ENCODE data around the gene TSPAN12. TPM values are rescaled to one million over a fixed set of nuclear protein-coding genes. Genes with fewer than 3 reads are reported as not detected.
A peak's percentile ranks its signal among the peaks of the same experiment; 100 is the strongest.

TSPAN12 gene
- total RNA-seq, 1 experiment from 2014 or later = 1.4 TPM

DNA sequence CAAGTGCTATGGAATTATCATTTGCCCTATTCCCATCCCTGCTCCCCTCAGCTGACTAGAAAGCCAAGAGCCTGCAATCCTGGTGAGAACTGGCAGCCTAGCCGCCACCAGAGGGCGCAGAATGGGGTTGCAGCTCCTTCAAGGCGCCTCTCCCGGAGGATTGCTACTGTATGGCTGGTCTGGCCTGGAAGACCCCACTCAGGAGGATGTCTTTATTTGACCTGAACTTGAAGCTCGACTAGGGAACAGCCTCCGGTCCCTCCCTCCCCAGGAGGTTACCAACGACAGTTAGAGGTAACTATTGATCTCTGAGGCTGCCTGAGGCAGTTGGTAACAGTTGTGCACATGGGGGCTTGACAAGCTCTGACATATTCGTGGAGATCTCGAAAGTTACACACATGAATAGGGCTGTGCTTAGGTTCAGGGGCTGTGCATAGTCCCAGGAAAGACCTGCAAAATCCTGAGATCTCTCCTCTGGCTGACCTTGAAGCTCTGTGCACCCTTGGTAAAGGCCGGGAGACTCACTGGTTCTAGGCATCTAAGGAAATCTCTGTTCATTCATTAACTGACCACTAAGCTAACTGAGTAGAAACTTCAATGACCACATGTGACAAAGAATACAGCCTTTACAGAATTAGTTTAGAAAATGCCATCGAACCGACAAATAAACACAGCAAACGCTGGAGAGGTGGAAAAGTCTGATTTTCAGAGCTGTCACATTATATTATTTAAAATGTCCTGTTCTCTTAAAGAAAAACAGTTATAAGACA is 65.7 kb downstream of the TSPAN12 start:
- POLR2A ChIA-PET = no interaction called here
- Histone ChIP-seq H3K9me3 (ENCODE audit: control insufficient read depth, insufficient read depth, low read depth, low read length) (no peaks in the 10 kb centered on the region), H3K27ac (ENCODE audit: low read length) (no peak overlapping the region), H3K4me1 (ENCODE audit: control insufficient read depth, insufficient read depth, low read length) (no peaks in the 10 kb centered on the region), H3K36me3 (ENCODE audit: control insufficient read depth, insufficient read depth, low read length) (no peaks in the 10 kb centered on the region), H3K4me3 (ENCODE audit: low read depth in 2 of 2, low read length in 2 of 2) (no peak overlapping the region), H3K27me3 (ENCODE audit: control insufficient read depth, insufficient read depth, low read length) (no peaks in the 10 kb centered on the region)
- no TSS peak for BruUV-seq (replicated peaks)
- intact Hi-C loops (cut with micrococcal nuclease; ENCODE audit: unreplicated experiment) (loop anchor here (5.0 kb wide), 2 partner anchors 290 to 315 kb away; no protein-coding TSS in a partner anchor), in situ Hi-C loops (cut with HindIII; ENCODE audit: low pct_unique_long_range_greater_than_20kb, low sequenced_read_pairs) (no loop called here)
- TF ChIP-seq TCF7L2 (IDR thresholded peaks at IDR 0.05; ENCODE audit: low read depth, low read length) = no peak
- TF ChIP-seq POLR2AphosphoS5 (IDR thresholded peaks at IDR 0.05; ENCODE audit: low read depth, low read length) = no peak
- no peak for TF ChIP-seq SIN3A (IDR thresholded peaks at IDR 0.05; ENCODE audit: borderline replicate concordance, insufficient read depth, low read depth, low read length)
- TF ChIP-seq, protein P1, sequence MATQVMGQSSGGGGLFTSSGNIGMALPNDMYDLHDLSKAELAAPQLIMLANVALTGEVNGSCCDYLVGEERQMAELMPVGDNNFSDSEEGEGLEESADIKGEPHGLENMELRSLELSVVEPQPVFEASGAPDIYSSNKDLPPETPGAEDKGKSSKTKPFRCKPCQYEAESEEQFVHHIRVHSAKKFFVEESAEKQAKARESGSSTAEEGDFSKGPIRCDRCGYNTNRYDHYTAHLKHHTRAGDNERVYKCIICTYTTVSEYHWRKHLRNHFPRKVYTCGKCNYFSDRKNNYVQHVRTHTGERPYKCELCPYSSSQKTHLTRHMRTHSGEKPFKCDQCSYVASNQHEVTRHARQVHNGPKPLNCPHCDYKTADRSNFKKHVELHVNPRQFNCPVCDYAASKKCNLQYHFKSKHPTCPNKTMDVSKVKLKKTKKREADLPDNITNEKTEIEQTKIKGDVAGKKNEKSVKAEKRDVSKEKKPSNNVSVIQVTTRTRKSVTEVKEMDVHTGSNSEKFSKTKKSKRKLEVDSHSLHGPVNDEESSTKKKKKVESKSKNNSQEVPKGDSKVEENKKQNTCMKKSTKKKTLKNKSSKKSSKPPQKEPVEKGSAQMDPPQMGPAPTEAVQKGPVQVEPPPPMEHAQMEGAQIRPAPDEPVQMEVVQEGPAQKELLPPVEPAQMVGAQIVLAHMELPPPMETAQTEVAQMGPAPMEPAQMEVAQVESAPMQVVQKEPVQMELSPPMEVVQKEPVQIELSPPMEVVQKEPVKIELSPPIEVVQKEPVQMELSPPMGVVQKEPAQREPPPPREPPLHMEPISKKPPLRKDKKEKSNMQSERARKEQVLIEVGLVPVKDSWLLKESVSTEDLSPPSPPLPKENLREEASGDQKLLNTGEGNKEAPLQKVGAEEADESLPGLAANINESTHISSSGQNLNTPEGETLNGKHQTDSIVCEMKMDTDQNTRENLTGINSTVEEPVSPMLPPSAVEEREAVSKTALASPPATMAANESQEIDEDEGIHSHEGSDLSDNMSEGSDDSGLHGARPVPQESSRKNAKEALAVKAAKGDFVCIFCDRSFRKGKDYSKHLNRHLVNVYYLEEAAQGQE (IDR thresholded peaks at IDR 0.05; ENCODE audit: insufficient read depth in 1 of 2, low read depth in 2 of 2, low read length in 1 of 2) = no peak
- TF ChIP-seq, protein P2, sequence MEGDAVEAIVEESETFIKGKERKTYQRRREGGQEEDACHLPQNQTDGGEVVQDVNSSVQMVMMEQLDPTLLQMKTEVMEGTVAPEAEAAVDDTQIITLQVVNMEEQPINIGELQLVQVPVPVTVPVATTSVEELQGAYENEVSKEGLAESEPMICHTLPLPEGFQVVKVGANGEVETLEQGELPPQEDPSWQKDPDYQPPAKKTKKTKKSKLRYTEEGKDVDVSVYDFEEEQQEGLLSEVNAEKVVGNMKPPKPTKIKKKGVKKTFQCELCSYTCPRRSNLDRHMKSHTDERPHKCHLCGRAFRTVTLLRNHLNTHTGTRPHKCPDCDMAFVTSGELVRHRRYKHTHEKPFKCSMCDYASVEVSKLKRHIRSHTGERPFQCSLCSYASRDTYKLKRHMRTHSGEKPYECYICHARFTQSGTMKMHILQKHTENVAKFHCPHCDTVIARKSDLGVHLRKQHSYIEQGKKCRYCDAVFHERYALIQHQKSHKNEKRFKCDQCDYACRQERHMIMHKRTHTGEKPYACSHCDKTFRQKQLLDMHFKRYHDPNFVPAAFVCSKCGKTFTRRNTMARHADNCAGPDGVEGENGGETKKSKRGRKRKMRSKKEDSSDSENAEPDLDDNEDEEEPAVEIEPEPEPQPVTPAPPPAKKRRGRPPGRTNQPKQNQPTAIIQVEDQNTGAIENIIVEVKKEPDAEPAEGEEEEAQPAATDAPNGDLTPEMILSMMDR (IDR thresholded peaks at IDR 0.05) = peak; percentile 93
- peak; percentile 99 for ATAC-seq
- DNase-seq (ENCODE audit: low read depth, low spot score) = peak; percentile 54
- CTCF ChIA-PET = interaction anchor here (0.9 to 1.2 kb wide), 3 partner anchors 66 to 316 kb away, joined by 3 to 15 read pairs (median 5); partner anchors contain the start of gene TSPAN12

DNA sequence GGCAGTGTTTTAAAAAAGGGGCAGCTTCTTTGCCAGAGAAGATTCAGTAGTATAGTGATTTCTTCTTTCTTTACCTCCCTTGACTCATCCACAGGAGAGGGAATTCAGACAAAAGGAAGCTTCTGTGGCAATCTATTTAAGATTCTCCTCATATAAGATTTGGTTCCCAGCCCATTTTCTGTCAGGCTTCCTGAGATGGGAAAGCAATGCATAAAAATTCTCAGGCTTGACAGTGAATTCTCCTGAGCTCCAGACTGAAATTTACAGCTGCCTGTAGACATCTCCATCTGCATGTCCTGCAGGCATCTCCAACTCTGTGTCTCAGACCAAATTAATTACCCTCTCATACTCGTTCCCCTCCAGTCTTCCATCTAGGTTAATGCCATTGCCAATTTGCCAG is 72.8 kb downstream of the TSPAN12 start:
- intact Hi-C loops (cut with micrococcal nuclease; ENCODE audit: unreplicated experiment) = no loop called here
- POLR2A ChIA-PET = no interaction called here
- no TSS peak for BruUV-seq (replicated peaks)

More for the DNA sequence above, 72.8 kb downstream of the TSPAN12 start:
- in situ Hi-C loops (cut with HindIII; ENCODE audit: low pct_unique_long_range_greater_than_20kb, low sequenced_read_pairs) = no loop called here
- TF ChIP-seq, protein P1 (IDR thresholded peaks at IDR 0.05; ENCODE audit: insufficient read depth in 1 of 2, low read depth in 2 of 2, low read length in 1 of 2) = no peak
- TF ChIP-seq POLR2AphosphoS5 (IDR thresholded peaks at IDR 0.05; ENCODE audit: low read depth, low read length) (no peak), SIN3A (IDR thresholded peaks at IDR 0.05; ENCODE audit: borderline replicate concordance, insufficient read depth, low read depth, low read length) (no peak), TCF7L2 (IDR thresholded peaks at IDR 0.05; ENCODE audit: low read depth, low read length) (no peak)
- TF ChIP-seq, protein P2 (IDR thresholded peaks at IDR 0.05) = no peak
- no peaks in the 10 kb centered on the region for H3K27me3 ChIP-seq (ENCODE audit: control insufficient read depth, insufficient read depth, low read length)
- no peaks in the 10 kb centered on the region for H3K9me3 ChIP-seq (ENCODE audit: control insufficient read depth, insufficient read depth, low read depth, low read length)
- no peak overlapping the region for H3K4me3 ChIP-seq (ENCODE audit: low read depth in 2 of 2, low read length in 2 of 2)
- DNase-seq (ENCODE audit: low read depth, low spot score) (no peak), ATAC-seq (no peak)
- CTCF ChIA-PET = no interaction called here
- H3K36me3 ChIP-seq (ENCODE audit: control insufficient read depth, insufficient read depth, low read length) = no peaks in the 10 kb centered on the region
- no peak overlapping the region for H3K27ac ChIP-seq (ENCODE audit: low read length)
- no peaks in the 10 kb centered on the region for H3K4me1 ChIP-seq (ENCODE audit: control insufficient read depth, insufficient read depth, low read length)
